Body of pancreas (tissue), 4 donors: ENCODE results near the gene PDCD1LG2. TPM values are rescaled to one million over a fixed set of nuclear protein-coding genes. Genes with fewer than 3 reads are reported as not detected.

ENCODE experiments used
- ATAC-seq: fragments of 150-250 bp; one replicate; pipeline ENCODE4 v1.9.1; 2016
- DNase-seq, 4 donors: peaks; one replicate each; pipeline ENCODE4 v3.0.0-alpha.2; 2019
- H3K27ac ChIP-seq, 4 donors: fragments of 200-600 bp; sonication (generic); 1 replicate in 3 of 4; 2 replicates in 1 of 4; pipeline versions ENCODE4 v1.5.1 to v1.6.1; 2016 to 2019; ENCODE audit warnings: mild to moderate bottlenecking in 1 of 4, mixed read lengths in 1 of 4, moderate library complexity in 1 of 4
- H3K27me3 ChIP-seq, 2 donors: fragments of 200-600 bp; sonication (generic); one replicate each; pipeline ENCODE4 v1.6.0; 2016; ENCODE audit warnings: mild to moderate bottlenecking in 1 of 2
- H3K36me3 ChIP-seq, 2 donors: fragments of 200-600 bp; sonication (generic); replicated peaks in 1 of 2; 2 replicates each; pipeline ENCODE4 v1.5.1; 2016; ENCODE audit warnings: low read depth in 2 of 2; ENCODE audit not compliant: insufficient read depth in 1 of 2
- H3K4me1 ChIP-seq: fragments of 200-600 bp; sonication (generic); one replicate; pipeline ENCODE4 v1.6.0; 2016
- H3K4me3 ChIP-seq, 2 donors: fragments of 200-600 bp; sonication (generic); 1 replicate in 1 of 2; 2 replicates in 1 of 2; pipeline ENCODE4 v1.5.1; 2016 to 2019
- H3K9me3 ChIP-seq, 3 donors: fragments of 200-600 bp; sonication (generic); 1 replicate in 2 of 3; 2 replicates in 1 of 3; pipeline ENCODE4 v1.5.1; 2016
- POLR2A ChIP-seq, 3 donors: fragments of 450-650 bp; IDR thresholded peaks; one replicate each; pipeline ENCODE4 v1.6.1; 2016; ENCODE audit warnings: antibody characterized with exemption in 3 of 3, mild to moderate bottlenecking in 2 of 3
- WGBS, 2 donors: methylation state at CpG; one replicate each; pipeline ENCODE4 v1.1.5; 2017; 5-methylcytosine and 5-hydroxymethylcytosine counted together
- intact Hi-C: fragments of 100-400 bp; cut with DNase I; formaldehyde crosslinking; loops from one replicate; pipeline ENCODE4 v1.15.1; 2023
- total RNA-seq, 2 donors: library from RNA; depleted of rRNA; stranded (reverse); fragments of >200 nt; gene quantifications; one replicate each; pipeline ENCODE4 v1.1.0, GENCODE V29; 2016
- TF ChIP-seq, protein P1 (sequence below), 7 experiments: fragments of 450-650 bp in 4 of 7; fragments of 200-600 bp in 3 of 7; sonication (generic) in 3 of 7; IDR thresholded peaks; one replicate each; pipeline ENCODE4 v1.5.1; 2016 to 2019; ENCODE audit warnings: antibody characterized with exemption in 7 of 7

The PDCD1LG2 gene
- total RNA-seq, 2 donors from 2014 or later: 0.99 to 1.3 TPM

DNA sequence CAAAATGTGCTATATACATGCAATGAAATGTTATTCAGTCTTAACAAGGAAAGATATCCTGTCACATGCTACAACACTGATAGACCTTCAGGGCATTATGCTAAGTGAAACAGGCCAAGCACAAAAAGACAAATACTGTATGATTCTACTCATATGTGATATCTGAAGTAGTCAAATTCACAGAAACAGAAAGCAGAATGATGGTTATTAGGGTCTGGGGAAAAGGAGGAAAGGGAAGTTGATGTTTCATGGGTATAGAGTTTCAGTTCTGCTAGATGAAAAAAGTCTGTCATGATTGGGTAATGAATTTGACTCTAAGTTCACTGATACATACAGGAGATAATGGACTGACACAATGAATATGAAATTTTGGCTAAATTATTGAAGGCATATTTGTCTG lies 107.4 kb downstream of the PDCD1LG2 start:
- intact Hi-C loops: no loop called here
- no peaks in the 10 kb centered on the region for H3K36me3 ChIP-seq
- no peak for ATAC-seq
- H3K9me3 ChIP-seq: no peaks in the 10 kb centered on the region
- H3K4me3 ChIP-seq: no peak overlapping the region
- no peak overlapping the region for H3K27ac ChIP-seq
- H3K4me1 ChIP-seq: no peaks in the 10 kb centered on the region
- H3K27me3 ChIP-seq: no peaks in the 10 kb centered on the region
- TF ChIP-seq, protein P1, sequence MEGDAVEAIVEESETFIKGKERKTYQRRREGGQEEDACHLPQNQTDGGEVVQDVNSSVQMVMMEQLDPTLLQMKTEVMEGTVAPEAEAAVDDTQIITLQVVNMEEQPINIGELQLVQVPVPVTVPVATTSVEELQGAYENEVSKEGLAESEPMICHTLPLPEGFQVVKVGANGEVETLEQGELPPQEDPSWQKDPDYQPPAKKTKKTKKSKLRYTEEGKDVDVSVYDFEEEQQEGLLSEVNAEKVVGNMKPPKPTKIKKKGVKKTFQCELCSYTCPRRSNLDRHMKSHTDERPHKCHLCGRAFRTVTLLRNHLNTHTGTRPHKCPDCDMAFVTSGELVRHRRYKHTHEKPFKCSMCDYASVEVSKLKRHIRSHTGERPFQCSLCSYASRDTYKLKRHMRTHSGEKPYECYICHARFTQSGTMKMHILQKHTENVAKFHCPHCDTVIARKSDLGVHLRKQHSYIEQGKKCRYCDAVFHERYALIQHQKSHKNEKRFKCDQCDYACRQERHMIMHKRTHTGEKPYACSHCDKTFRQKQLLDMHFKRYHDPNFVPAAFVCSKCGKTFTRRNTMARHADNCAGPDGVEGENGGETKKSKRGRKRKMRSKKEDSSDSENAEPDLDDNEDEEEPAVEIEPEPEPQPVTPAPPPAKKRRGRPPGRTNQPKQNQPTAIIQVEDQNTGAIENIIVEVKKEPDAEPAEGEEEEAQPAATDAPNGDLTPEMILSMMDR (IDR thresholded peaks at IDR 0.05): no peak
- TF ChIP-seq POLR2A (IDR thresholded peaks at IDR 0.05): no peak
- no peak for DNase-seq

DNA sequence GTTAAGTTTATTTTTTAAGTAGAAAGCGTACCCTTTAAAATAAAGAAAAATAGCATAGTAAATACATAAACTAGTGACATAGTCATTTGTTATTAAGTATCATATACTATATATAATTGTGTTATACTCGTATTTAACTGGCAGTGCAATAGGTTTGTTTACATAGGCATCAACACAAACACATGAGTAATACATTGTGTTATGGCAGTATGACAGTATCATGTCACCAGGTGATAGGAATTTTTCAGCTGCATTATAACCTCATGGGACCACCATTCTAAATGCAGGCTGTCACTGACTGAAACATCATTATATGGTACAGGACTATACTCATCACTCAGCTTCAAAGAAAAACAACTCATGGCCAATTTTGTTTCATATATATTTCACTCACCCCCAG lies 110.2 kb downstream of the PDCD1LG2 start:
- TF ChIP-seq, protein P1 (IDR thresholded peaks at IDR 0.05): no peak
- TF ChIP-seq POLR2A (IDR thresholded peaks at IDR 0.05): no peak
- Histone ChIP-seq H3K36me3 (no peaks in the 10 kb centered on the region), H3K9me3 (no peaks in the 10 kb centered on the region), H3K27me3 (no peaks in the 10 kb centered on the region), H3K4me1 (no peaks in the 10 kb centered on the region), H3K4me3 (no peak overlapping the region), H3K27ac (no peak overlapping the region)
- DNase-seq: no peak
- ATAC-seq: no peak
- 81 to 85% methylated on average over 2 of the region's 2 CpGs for WGBS, 2 donors
- intact Hi-C loops: no loop called here

Other genes starting within 250 kb of the PDCD1LG2 start
- gene RLN2, start 205.8 kb upstream of the PDCD1LG2 start, total RNA-seq: not detected
- not detected for gene RLN1, start 170.7 kb upstream of the PDCD1LG2 start, total RNA-seq
- gene PLGRKT, start 72.6 kb upstream of the PDCD1LG2 start, total RNA-seq: 1 to 10 TPM; 3.3 to 7.8 TPM
- gene CD274, start 60.0 kb upstream of the PDCD1LG2 start, total RNA-seq: 1 to 10 TPM; 1.6 to 3.6 TPM
- 10 to 100 TPM; 22.4 to 23.1 TPM for gene RIC1, start 118.6 kb downstream of the PDCD1LG2 start, total RNA-seq